Karpas-422 (cell line): ENCODE data around the gene MEGF6. TPM values are rescaled to one million over a fixed set of nuclear protein-coding genes. Genes with fewer than 3 reads are reported as not detected.

Source experiments
- DNase-seq: peaks from one replicate; pipeline ENCODE4 v3.0.0-alpha.2; 2015
- H2AFZ ChIP-seq: fragments of 200-600 bp; sonication (generic); 2 replicates; pipeline ENCODE4 v1.6.1; 2014; ENCODE audit warnings: antibody characterized with exemption, low read length, mixed read lengths
- H3K27ac ChIP-seq: fragments of 200-600 bp; sonication (generic); 2 replicates; pipeline ENCODE4 v1.5.1; 2014; ENCODE audit warnings: mild to moderate bottlenecking, low read length, moderate library complexity
- H3K27me3 ChIP-seq: fragments of 200-600 bp; sonication (generic); 2 replicates; pipeline ENCODE4 v1.6.1; 2014; ENCODE audit warnings: low read length, mixed read lengths
- H3K36me3 ChIP-seq: fragments of 200-600 bp; sonication (generic); 2 replicates; pipeline ENCODE4 v1.6.1; 2014; ENCODE audit warnings: low read length, mixed read lengths; ENCODE audit not compliant: insufficient read depth
- H3K4me1 ChIP-seq: fragments of 200-600 bp; sonication (generic); 2 replicates; pipeline ENCODE4 v1.6.1; 2014; ENCODE audit warnings: mild to moderate bottlenecking, low read length, mixed read lengths
- H3K4me2 ChIP-seq: fragments of 200-600 bp; sonication (generic); 2 replicates; pipeline ENCODE4 v1.6.1; 2014; ENCODE audit warnings: low read length, low read depth, mild to moderate bottlenecking; ENCODE audit not compliant: poor library complexity, severe bottlenecking
- H3K4me3 ChIP-seq: fragments of 200-600 bp; sonication (generic); 2 replicates; pipeline ENCODE4 v1.5.1; 2014; ENCODE audit warnings: mild to moderate bottlenecking, antibody characterized with exemption, low read length, mixed read lengths
- H3K79me2 ChIP-seq: fragments of 200-600 bp; sonication (generic); 2 replicates; pipeline ENCODE4 v1.6.1; 2014; ENCODE audit warnings: mild to moderate bottlenecking, low read length, mixed read lengths
- H3K9ac ChIP-seq: fragments of 200-600 bp; sonication (generic); 2 replicates; pipeline ENCODE4 v1.6.0; 2014; ENCODE audit warnings: low read length
- H3K9me2 ChIP-seq: fragments of 200-600 bp; sonication (generic), shearing (Covaris generic); replicated peaks from 2 replicates; pipeline ENCODE4 v1.6.0; 2014; ENCODE audit warnings: mild to moderate bottlenecking, low read length, moderate library complexity; ENCODE audit not compliant: insufficient read depth
- H3K9me3 ChIP-seq: fragments of 300-700, 200-600 bp; sonication (generic); 2 replicates; pipeline ENCODE4 v1.6.1; 2014; ENCODE audit warnings: low read length, mixed read lengths
- H4K20me1 ChIP-seq: fragments of 200-600 bp; sonication (generic); 2 replicates; pipeline ENCODE4 v1.6.1; 2014; ENCODE audit warnings: mild to moderate bottlenecking, antibody characterized with exemption, low read length, low read depth; ENCODE audit not compliant: insufficient read depth
- total RNA-seq: library from RNA; depleted of rRNA; stranded (reverse); fragments of >200 nt; shearing (Covaris generic); gene quantifications from 2 replicates; pipeline ENCODE4 v1.2.3, GENCODE V29; 2014; ENCODE audit warnings: low replicate concordance

The MEGF6 gene
- total RNA-seq, 1 experiment from 2014 or later = not detected

- Histone ChIP-seq H2AFZ (no peak overlapping the region), H3K4me1 (no peaks in the 10 kb centered on the region), H3K9ac (no peak overlapping the region), H3K9me3 (no peaks in the 10 kb centered on the region), H4K20me1 (no peaks in the 10 kb centered on the region; the same call in 1 of the 2 replicates), H3K4me2 (no peak overlapping the region), H3K4me3 (no peak overlapping the region), H3K27me3 (no peaks in the 10 kb centered on the region), H3K79me2 (no peaks in the 10 kb centered on the region), H3K36me3 (no peaks in the 10 kb centered on the region), H3K27ac (no peak overlapping the region), H3K9me2 (no peaks in the 10 kb centered on the region)
- no peak for DNase-seq
These were observed 91.9 kb downstream of the MEGF6 start for GRCh38 chr1:3519301-3519885.

DNA sequence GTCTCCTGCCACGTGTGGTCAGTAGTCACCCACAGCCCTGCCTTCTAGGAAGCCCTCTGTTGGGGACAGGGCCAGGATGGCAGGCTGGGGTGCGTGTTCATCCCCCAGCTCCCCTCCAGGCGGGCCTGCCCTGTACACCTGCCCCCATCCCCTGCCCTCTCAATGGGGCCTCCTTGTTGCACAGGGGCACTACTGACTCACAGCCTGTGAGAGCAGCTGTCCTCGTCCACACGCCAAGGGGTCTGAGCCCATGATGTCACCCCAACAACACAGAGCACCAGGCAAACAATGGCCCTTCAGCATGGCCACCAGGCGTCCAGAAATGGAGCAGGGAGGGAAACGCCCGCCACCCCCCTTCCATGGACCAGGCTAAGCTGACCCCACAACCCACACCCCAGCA lies 92.6 kb downstream of the MEGF6 start:
- Histone ChIP-seq H2AFZ (no peak overlapping the region), H3K4me3 (no peak overlapping the region), H3K4me1 (no peaks in the 10 kb centered on the region), H3K27me3 (no peaks in the 10 kb centered on the region), H3K36me3 (no peaks in the 10 kb centered on the region), H4K20me1 (no peaks in the 10 kb centered on the region; the same call in 1 of the 2 replicates), H3K27ac (no peak overlapping the region), H3K9me3 (no peaks in the 10 kb centered on the region), H3K9ac (no peak overlapping the region), H3K9me2 (no peaks in the 10 kb centered on the region), H3K4me2 (no peak overlapping the region), H3K79me2 (no peaks in the 10 kb centered on the region)
- no peak for DNase-seq

DNA sequence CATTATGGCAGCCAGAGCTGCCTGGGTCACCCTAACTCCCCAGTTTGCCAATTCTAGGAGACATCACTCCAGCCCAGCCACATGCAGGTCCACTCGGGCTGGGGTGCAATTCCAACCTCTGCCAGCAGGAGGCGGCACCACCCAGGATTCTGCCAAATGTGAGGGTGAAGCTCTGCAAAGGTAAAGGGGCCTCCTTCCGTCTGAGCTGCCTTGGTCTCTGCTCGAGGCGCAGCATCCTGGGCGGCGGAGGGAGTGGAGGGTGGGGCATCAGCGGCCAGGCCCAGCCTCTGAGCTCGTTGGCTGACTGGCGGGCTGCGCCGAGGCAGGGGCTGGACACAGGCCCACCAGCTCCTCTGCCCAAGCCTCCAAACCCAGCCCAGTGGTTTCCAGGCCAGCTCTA lies 93.1 kb downstream of the MEGF6 start:
- no peak overlapping the region for H2AFZ ChIP-seq
- no peaks in the 10 kb centered on the region for H3K79me2 ChIP-seq
- no peak overlapping the region for H3K4me3 ChIP-seq
- no peaks in the 10 kb centered on the region for H3K9me2 ChIP-seq
- H3K4me2 ChIP-seq = no peak overlapping the region
- H3K4me1 ChIP-seq = no peaks in the 10 kb centered on the region
- no peaks in the 10 kb centered on the region; the same call in 1 of the 2 replicates for H4K20me1 ChIP-seq
- no peak overlapping the region for H3K27ac ChIP-seq
- DNase-seq = peak; percentile 51
- no peaks in the 10 kb centered on the region for H3K36me3 ChIP-seq
- no peaks in the 10 kb centered on the region for H3K9me3 ChIP-seq
- H3K9ac ChIP-seq = no peak overlapping the region
- no peaks in the 10 kb centered on the region for H3K27me3 ChIP-seq

DNA sequence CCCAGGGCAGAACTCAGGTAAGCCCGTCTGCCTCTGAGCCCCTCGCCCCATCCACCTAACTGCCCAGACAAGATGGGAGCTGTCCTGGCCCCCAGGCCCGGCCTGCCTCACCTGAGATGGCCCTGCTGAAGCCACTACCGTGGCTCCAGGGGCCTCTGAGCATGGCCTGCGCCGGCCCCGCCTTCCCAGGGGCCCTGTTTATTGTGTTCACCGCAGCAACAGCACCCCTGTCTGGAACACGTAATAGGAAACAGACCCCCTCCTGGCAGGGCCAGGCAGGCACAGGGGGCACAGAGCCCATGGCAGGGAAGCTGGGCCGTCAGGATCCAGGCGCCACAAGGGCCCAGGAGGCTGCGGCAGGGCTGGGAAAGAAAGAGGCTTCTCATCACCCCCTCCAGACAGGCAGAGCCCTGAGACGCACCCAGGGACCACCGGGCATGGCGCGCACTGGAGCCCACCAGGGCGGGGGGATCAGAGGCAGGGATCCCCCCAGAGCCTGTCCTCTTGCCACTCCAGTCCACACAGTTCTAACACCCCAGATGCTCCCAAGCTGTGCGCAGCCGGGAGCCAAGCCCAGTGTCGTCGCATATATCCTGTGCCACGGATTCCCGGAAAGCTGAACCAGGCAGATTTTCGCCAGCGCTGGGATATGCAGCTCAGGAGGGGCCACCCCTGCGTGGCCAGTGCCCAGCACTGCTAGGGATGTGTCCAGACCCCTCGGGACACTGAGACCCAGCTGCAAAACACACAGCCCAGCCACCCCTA lies 94.2 kb downstream of the MEGF6 start:
- no peaks in the 10 kb centered on the region for H3K9me2 ChIP-seq
- H3K4me2 ChIP-seq = no peak overlapping the region
- DNase-seq = no peak
- H3K4me3 ChIP-seq = no peak overlapping the region
- no peaks in the 10 kb centered on the region for H3K27me3 ChIP-seq
- H3K9ac ChIP-seq = no peak overlapping the region
- no peaks in the 10 kb centered on the region for H4K20me1 ChIP-seq
- no peaks in the 10 kb centered on the region for H3K36me3 ChIP-seq
- H3K27ac ChIP-seq = no peak overlapping the region
- no peak overlapping the region for H2AFZ ChIP-seq
- no peaks in the 10 kb centered on the region for H3K4me1 ChIP-seq
- H3K79me2 ChIP-seq = no peaks in the 10 kb centered on the region
- no peaks in the 10 kb centered on the region for H3K9me3 ChIP-seq

- H3K4me2 ChIP-seq = no peak overlapping the region
- no peak for DNase-seq
- no peaks in the 10 kb centered on the region for H3K79me2 ChIP-seq
- H3K4me3 ChIP-seq = no peak overlapping the region
- H4K20me1 ChIP-seq = no peaks in the 10 kb centered on the region
- H2AFZ ChIP-seq = no peak overlapping the region
- H3K9me2 ChIP-seq = no peaks in the 10 kb centered on the region
- H3K36me3 ChIP-seq = no peaks in the 10 kb centered on the region
- no peaks in the 10 kb centered on the region for H3K4me1 ChIP-seq
- H3K9me3 ChIP-seq = no peaks in the 10 kb centered on the region
- H3K9ac ChIP-seq = no peak overlapping the region
- no peaks in the 10 kb centered on the region for H3K27me3 ChIP-seq
- no peak overlapping the region for H3K27ac ChIP-seq
These were observed 94.8 kb downstream of the MEGF6 start for GRCh38 chr1:3516481-3516869.

- Histone ChIP-seq H3K36me3 (no peaks in the 10 kb centered on the region), H3K9me3 (no peaks in the 10 kb centered on the region), H3K4me2 (no peak overlapping the region), H3K79me2 (no peaks in the 10 kb centered on the region), H4K20me1 (no peaks in the 10 kb centered on the region), H3K9me2 (no peaks in the 10 kb centered on the region), H3K4me1 (no peaks in the 10 kb centered on the region), H3K27me3 (no peaks in the 10 kb centered on the region), H3K4me3 (no peak overlapping the region), H3K9ac (no peak overlapping the region), H2AFZ (no peak overlapping the region), H3K27ac (no peak overlapping the region)
- no peak for DNase-seq
These were observed 95.4 kb downstream of the MEGF6 start for GRCh38 chr1:3515774-3516480.

DNA sequence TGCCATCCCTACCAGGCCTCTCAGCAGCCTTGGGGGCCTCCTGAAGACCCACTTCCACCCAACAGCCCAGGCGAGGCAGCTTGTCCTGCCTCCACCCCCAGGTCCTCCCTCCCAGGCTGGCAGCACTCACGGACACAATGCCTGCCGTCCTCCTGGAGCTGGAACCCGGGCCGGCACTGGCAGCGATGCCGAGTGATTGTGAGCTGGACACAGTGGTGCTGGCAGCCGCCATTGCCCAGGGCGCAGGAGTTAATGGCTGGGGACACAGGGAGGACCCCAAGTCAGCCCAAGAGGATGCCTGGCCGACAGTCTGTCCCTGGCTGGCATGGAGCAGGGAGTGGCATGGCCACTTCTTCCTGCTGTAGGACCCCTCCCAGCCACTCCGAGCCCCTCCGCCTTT lies 96.0 kb downstream of the MEGF6 start:
- Histone ChIP-seq H3K9me2 (no peaks in the 10 kb centered on the region), H4K20me1 (no peaks in the 10 kb centered on the region), H3K4me3 (no peak overlapping the region), H3K4me2 (no peak overlapping the region), H3K4me1 (no peaks in the 10 kb centered on the region), H3K79me2 (no peaks in the 10 kb centered on the region), H3K27ac (no peak overlapping the region), H3K27me3 (no peaks in the 10 kb centered on the region), H3K9me3 (no peaks in the 10 kb centered on the region), H3K9ac (no peak overlapping the region), H3K36me3 (no peaks in the 10 kb centered on the region), H2AFZ (no peak overlapping the region)
- no peak for DNase-seq

DNA sequence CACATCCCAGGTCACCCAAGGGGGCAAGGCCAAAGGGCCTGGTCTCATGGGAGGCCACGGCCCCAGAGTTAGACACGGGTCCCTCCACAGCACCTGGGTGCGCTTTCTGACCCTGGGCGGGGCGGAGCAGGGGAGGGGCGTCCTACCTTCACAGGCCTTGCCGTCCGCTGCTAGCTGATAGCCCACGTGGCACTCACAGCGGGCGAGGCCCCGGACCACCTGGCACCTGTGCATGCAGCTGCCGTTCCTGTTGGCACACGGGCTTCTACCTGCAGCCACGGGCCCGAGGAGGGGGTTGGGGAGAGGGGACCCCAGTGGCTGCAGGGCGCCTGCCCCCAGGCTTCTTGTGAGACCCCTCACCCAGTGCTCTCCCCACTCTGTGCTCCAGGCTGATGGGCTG lies 96.9 kb downstream of the MEGF6 start:
- Histone ChIP-seq H3K9me3 (no peaks in the 10 kb centered on the region), H3K9ac (no peak overlapping the region), H4K20me1 (no peaks in the 10 kb centered on the region), H3K36me3 (no peaks in the 10 kb centered on the region), H2AFZ (no peak overlapping the region), H3K27ac (no peak overlapping the region), H3K9me2 (no peaks in the 10 kb centered on the region), H3K4me3 (no peak overlapping the region), H3K79me2 (no peaks in the 10 kb centered on the region), H3K4me1 (no peaks in the 10 kb centered on the region), H3K27me3 (no peaks in the 10 kb centered on the region), H3K4me2 (no peak overlapping the region)
- DNase-seq = no peak
